Purkinje cell (primary cell): Measurements from ENCODE around the gene ELOVL3. TPM values are rescaled to one million over a fixed set of nuclear protein-coding genes. Genes with fewer than 3 reads are reported as not detected.

Experiments used
- polyA plus RNA-seq: library from polyadenylated mRNA; unstranded; fragments of >200 nt; fragmentation: Nextera tagmentation; gene quantifications from 2 replicates; pipeline ENCODE4 v1.2.1, GENCODE V29; 2014

The ELOVL3 gene, protein sequence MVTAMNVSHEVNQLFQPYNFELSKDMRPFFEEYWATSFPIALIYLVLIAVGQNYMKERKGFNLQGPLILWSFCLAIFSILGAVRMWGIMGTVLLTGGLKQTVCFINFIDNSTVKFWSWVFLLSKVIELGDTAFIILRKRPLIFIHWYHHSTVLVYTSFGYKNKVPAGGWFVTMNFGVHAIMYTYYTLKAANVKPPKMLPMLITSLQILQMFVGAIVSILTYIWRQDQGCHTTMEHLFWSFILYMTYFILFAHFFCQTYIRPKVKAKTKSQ
- polyA plus RNA-seq, result 1.8 and 3.2 TPM in 2 replicates

DNA sequence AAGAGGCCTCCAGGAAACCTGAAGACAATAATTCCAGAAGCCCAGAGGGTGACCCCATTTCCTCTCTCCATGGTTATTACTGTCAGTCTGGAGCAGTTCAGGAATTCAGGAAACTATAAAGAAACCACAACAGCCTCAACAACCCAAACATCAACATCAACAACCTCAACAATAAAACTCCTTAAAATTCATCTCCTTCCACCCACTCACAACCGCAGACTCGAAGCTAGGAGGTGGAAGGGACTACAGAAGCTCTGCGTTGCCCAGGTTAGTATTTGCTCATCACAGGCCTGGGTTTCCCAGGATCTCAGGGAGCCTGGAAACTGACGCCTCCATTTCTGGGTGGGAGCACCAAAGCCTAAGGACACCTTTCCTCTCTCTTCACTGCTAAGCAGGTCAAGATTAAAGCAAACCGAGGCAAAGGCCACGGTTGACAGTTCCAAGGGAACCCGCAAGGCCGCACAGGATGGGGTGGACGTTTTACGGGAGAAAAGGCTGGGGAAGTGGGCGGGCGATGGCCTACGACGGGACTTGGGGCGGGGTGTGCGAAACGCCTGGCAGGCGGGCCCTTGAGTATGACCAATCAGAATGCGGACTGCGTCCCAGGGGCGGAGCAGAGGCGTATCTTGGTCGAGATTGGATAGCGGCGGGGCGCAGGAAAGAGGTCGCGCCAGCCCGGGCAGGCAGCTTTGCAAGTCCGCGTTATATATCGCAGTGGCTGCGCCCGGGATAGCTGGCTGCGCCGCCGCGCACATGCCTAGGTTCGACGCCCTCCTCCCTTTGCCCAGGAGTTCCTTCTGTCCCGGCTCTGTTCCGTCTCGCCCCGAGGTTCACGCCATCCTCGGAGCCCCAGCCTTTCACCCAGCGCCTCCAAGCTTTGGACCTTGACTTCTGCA, at the start of gene ELOVL3:
Gene ELOVL3, plus strand, starts transcription at position 654 of the 896 bp plus-strand sequence. CDS start 250 bp downstream, outside the sequence.

DNA sequence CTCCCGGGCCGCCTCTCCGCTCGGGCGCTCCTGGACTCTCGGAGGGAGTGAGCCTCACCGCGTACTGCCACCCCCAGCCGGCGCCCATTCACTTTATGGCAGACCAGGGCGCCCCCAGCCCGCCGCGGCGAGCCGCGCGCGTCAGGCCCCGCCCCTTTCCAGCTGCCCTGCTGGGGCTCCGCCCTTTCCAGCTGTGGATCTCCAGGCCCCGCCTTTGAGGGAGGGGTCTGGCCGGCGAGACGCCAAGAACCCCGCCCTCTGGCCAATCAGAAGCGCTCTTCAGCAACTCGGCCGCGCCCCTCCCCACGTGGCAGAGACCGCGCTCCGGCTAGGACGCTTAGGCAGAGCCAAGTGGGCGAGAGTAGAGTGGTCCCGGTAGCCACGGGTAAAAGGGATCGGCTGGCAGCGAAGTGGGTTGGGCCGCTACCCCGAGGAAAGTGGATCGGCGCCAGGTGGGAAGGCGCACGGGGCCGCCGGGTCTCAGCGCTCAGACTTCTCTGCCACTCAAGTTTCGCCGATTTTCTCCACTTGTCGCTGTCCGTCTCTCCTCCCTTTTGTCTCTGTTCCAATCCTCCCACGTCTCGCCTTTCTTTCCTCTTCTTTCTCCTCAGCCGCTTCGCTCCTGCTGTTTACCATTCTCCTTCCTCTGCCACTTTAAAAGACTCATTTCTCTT, 15.5 kb downstream of the ELOVL3 start, which contains the start of gene PITX3:
Gene PITX3, minus strand, starts transcription at position 69 of the 674 bp plus-strand sequence. CDS start 9,432 bp downstream, outside the sequence.

DNA sequence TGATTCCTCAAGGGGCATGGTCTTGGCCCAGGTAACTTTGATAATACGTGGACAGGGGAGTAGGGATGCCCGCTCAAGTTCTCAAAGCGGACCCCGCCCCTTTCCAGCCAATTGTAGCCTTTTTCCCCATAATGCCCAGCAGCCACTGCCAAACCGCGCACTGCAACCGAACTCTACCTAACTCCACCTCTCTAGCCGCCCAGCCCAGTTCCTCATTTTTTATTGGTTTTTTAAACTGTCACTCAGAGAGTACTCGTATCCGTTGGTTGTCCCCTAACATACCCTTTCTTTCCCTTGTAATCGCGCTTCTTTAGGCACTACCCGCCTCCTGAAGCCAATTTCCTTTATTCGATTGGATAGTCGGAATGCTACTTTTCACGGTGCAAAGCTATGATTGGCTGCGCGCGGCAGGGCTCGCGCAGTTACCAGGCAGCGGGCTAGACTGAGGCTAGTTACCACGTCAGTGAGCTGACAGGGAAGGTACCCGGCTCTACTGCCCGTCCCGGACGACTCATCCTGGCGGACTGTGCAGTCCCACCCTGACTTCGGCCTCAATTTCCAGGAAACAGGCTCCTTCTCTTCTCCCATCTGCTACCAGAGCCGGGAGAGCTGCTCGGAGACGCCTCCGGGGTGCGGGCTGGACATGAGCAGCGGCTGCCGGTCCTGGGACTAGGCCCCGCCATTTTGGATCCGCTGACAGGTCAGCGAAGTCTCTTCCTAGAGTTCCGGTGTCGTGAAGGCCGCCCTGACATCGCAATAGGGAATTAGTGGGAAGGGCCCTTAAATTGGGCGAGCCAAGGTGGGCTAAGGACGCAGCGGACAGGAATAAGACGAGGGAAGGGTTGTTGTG, 19.2 kb downstream of the ELOVL3 start, which contains the start of gene GBF1:
Gene GBF1, plus strand, starts transcription at position 451 of the 850 bp plus-strand sequence. CDS start 13,407 bp downstream, outside the sequence.

Other genes starting within 250 kb of the ELOVL3 start
- gene ARMH3, start 170.1 kb upstream of the ELOVL3 start, polyA plus RNA-seq, result 9.0 and 21.1 TPM in 2 replicates
- 2.3 and 3.2 TPM in 2 replicates for gene HPS6, start 160.9 kb upstream of the ELOVL3 start, polyA plus RNA-seq
- 0.63 and 2.6 TPM in 2 replicates for gene LDB1, start 105.9 kb upstream of the ELOVL3 start, polyA plus RNA-seq
- 4.9 and 10.7 TPM in 2 replicates for gene PPRC1, start 93.3 kb upstream of the ELOVL3 start, polyA plus RNA-seq
- 31.3 and 37.2 TPM in 2 replicates for gene NOLC1, start 73.9 kb upstream of the ELOVL3 start, polyA plus RNA-seq
- 0.28 TPM in 1 of 2 replicates, not detected in the other for gene PITX3, start 15.2 kb downstream of the ELOVL3 start, polyA plus RNA-seq
- gene GBF1, start 19.2 kb downstream of the ELOVL3 start, polyA plus RNA-seq, result 16.2 and 16.4 TPM in 2 replicates
- gene NFKB2, start 169.4 kb downstream of the ELOVL3 start, polyA plus RNA-seq, result not detected in 2 replicates
- 1.1 and 1.7 TPM in 2 replicates for gene PSD, start 192.5 kb downstream of the ELOVL3 start, polyA plus RNA-seq
- gene FBXL15, start 194.5 kb downstream of the ELOVL3 start, polyA plus RNA-seq, result 9.2 and 23.8 TPM in 2 replicates
- 42.7 and 48.3 TPM in 2 replicates for gene CUEDC2, start 206.3 kb downstream of the ELOVL3 start, polyA plus RNA-seq
- gene C10orf95, start 225.2 kb downstream of the ELOVL3 start, polyA plus RNA-seq, result not detected in 2 replicates